Endothelial cell of umbilical vein (primary cell): Measurements from ENCODE around the gene EFNB1. TPM values are rescaled to one million over a fixed set of nuclear protein-coding genes. Genes with fewer than 3 reads are reported as not detected.

ENCODE experiments used
- BruUV-seq: library from RNA; stranded (reverse); fragments of 400-500 nt; replicated peaks from 2 replicates; lab custom pipeline; 2021; lab: Mats Ljungman, UMichigan
- CTCF ChIA-PET: fragments of 300-600, 350-600 bp; sonication (Branson Sonifier 250); formaldehyde crosslinking; loops from one replicate; lab custom pipeline; 2021; ENCODE audit warnings: antibody characterized with exemption, inconsistent platforms; lab: Charles Lee
- POLR2A ChIA-PET: fragments of 300-600, 350-600 bp; sonication (Branson Sonifier 250); formaldehyde crosslinking; loops from one replicate; lab custom pipeline; 2021; ENCODE audit warnings: antibody characterized with exemption, inconsistent platforms; lab: Charles Lee
- DNase-seq: peaks from one replicate; pipeline ENCODE4 v3.0.0-alpha.2; 2011; ENCODE audit warnings: low read depth, low spot score
- FAIRE-seq: peaks from 2 replicates; lab custom pipeline; 2011; peaks lifted over from hg19 to GRCh38; lab: Jason Lieb, UNC
- H2AFZ ChIP-seq: 2 replicates; pipeline ENCODE4 v1.6.0; 2012; ENCODE audit warnings: low read depth, low read length, control low read depth, inconsistent platforms
- H3K27ac ChIP-seq: 2 replicates; pipeline ENCODE4 v1.5.1; 2011; ENCODE audit warnings: low read depth, mild to moderate bottlenecking, control low read depth, low read length, moderate library complexity; ENCODE audit not compliant: insufficient read depth
- H3K27me3 ChIP-seq, 2 experiments: 2 replicates each; pipeline versions ENCODE4 v1.6.0 to v1.6.1; 2011; ENCODE audit warnings: low read length in 2 of 2, mixed read lengths in 1 of 2; ENCODE audit not compliant: control insufficient read depth in 2 of 2, insufficient read depth in 2 of 2
- H3K36me3 ChIP-seq, 2 experiments: 2 replicates in 1 of 2; 3 replicates in 1 of 2; pipeline ENCODE4 v1.5.1; 2011; ENCODE audit warnings: low read length in 2 of 2, mild to moderate bottlenecking in 1 of 2, moderate library complexity in 1 of 2; ENCODE audit not compliant: control insufficient read depth in 2 of 2, insufficient read depth in 2 of 2; ENCODE audit errors: extremely low read depth in 1 of 2
- H3K4me1 ChIP-seq: 3 replicates; pipeline ENCODE4 v1.5.1; 2011; ENCODE audit warnings: mild to moderate bottlenecking, low read length; ENCODE audit not compliant: control insufficient read depth, insufficient read depth; ENCODE audit errors: extremely low read depth
- H3K4me2 ChIP-seq: 2 replicates; pipeline ENCODE4 v1.6.1; 2011; ENCODE audit warnings: low read length, control low read depth, mixed read lengths; ENCODE audit not compliant: insufficient read depth
- H3K4me3 ChIP-seq, 3 experiments: fragments of 200-600 bp in 1 of 3; sonication (generic), shearing (Covaris generic) in 1 of 3; replicated peaks in 1 of 3; 2 replicates each; pipeline ENCODE4 v1.5.1; 2011 to 2016; ENCODE audit warnings: control low read depth in 3 of 3, low read length in 3 of 3, mild to moderate bottlenecking in 2 of 3, inconsistent platforms in 1 of 3, low read depth in 1 of 3, moderate library complexity in 1 of 3; ENCODE audit not compliant: insufficient read depth in 1 of 3
- H3K79me2 ChIP-seq: 2 replicates; pipeline ENCODE4 v1.6.0; 2012; ENCODE audit warnings: low read length, inconsistent platforms; ENCODE audit not compliant: control insufficient read depth, insufficient read depth
- H3K9ac ChIP-seq: replicated peaks from 2 replicates; pipeline ENCODE3; 2011; ENCODE audit warnings: low read length, control low read depth; ENCODE audit not compliant: insufficient read depth; ENCODE audit errors: extremely low read depth
- H3K9me1 ChIP-seq: replicated peaks from 3 replicates; pipeline ENCODE4 v1.6.0; 2011; ENCODE audit warnings: mild to moderate bottlenecking, low read length; ENCODE audit not compliant: control insufficient read depth, insufficient read depth; ENCODE audit errors: extremely low read depth
- H3K9me3 ChIP-seq: replicated peaks from 2 replicates; pipeline ENCODE4 v1.5.1; 2012; ENCODE audit warnings: low read length, inconsistent platforms; ENCODE audit not compliant: control insufficient read depth, insufficient read depth
- H4K20me1 ChIP-seq: replicated peaks from 2 replicates; pipeline ENCODE3; 2011; ENCODE audit warnings: mild to moderate bottlenecking, low read length; ENCODE audit not compliant: control insufficient read depth, insufficient read depth; ENCODE audit errors: extremely low read depth
- EZH2 ChIP-seq: IDR thresholded peaks from 2 replicates; pipeline ENCODE4 v1.6.1; 2012; ENCODE audit warnings: borderline replicate concordance, low read depth, mild to moderate bottlenecking, moderate library complexity, low read length, inconsistent platforms; ENCODE audit not compliant: severe bottlenecking
- FOS ChIP-seq: IDR thresholded peaks from 2 replicates; pipeline ENCODE4 v1.6.1; 2011; ENCODE audit warnings: mild to moderate bottlenecking, low read length, moderate library complexity, borderline replicate concordance; ENCODE audit not compliant: insufficient read depth
- GATA2 ChIP-seq: IDR thresholded peaks from 2 replicates; pipeline ENCODE4 v1.7.0; 2011; ENCODE audit warnings: low read depth, mild to moderate bottlenecking, moderate library complexity, mixed read lengths, low read length; ENCODE audit not compliant: insufficient read length, insufficient read depth
- JUN ChIP-seq: IDR thresholded peaks from 2 replicates; pipeline ENCODE4 v1.6.1; 2011; ENCODE audit warnings: borderline replicate concordance, low read depth; ENCODE audit not compliant: insufficient read length, insufficient read depth
- MYC ChIP-seq: IDR thresholded peaks from one replicate; pipeline ENCODE4 v1.6.1; 2011; ENCODE audit warnings: mild to moderate bottlenecking, low read depth, low read length
- POLR2A ChIP-seq: IDR thresholded peaks from 2 replicates; pipeline ENCODE4 v1.6.1; 2012; ENCODE audit warnings: low read depth, mild to moderate bottlenecking, control low read depth, low read length
- POLR2AphosphoS5 ChIP-seq: IDR thresholded peaks from 2 replicates; pipeline ENCODE4 v1.6.1; 2012; ENCODE audit warnings: low read depth, mild to moderate bottlenecking, control low read depth, low read length, moderate library complexity; ENCODE audit not compliant: insufficient read depth
- dilution Hi-C: fragments of 300-500 bp; cut with MboI; formaldehyde crosslinking; loops from one replicate; pipeline ENCODE4 v1.15.0; 2019; ENCODE audit warnings: low sequenced_read_pairs; ENCODE audit not compliant: extremely low pct_ligation_motif_present
- intact Hi-C: fragments of 100-400 bp; cut with micrococcal nuclease; formaldehyde crosslinking; loops from one replicate; pipeline ENCODE4 v1.10.0; 2022
- polyA plus RNA-seq, 4 experiments: library from polyadenylated mRNA; depleted of rRNA in 3 of 4; stranded (reverse) in 3 of 4; unstranded in 1 of 4; fragments of >200 nt; gene quantifications; 2 replicates each; pipeline versions ENCODE4 v1.2.1 to v1.2.3, GENCODE V29; 2011 to 2012; ENCODE audit warnings: missing spikeins in 1 of 4
- total RNA-seq: library from RNA; stranded (reverse); gene quantifications from 2 replicates; pipeline ENCODE4 v1.2.3, GENCODE V29; 2021
- TF ChIP-seq, protein P1 (sequence below), 2 donors: IDR thresholded peaks; 1 replicate in 1 of 2; 2 replicates in 1 of 2; pipeline ENCODE4 v1.5.1; 2011; ENCODE audit warnings: low read length in 2 of 2, mild to moderate bottlenecking in 2 of 2, moderate library complexity in 2 of 2, control low read depth in 1 of 2, inconsistent platforms in 1 of 2, low read depth in 1 of 2; ENCODE audit not compliant: insufficient read depth in 1 of 2; ENCODE audit errors: extremely low read depth in 1 of 2
- TF ChIP-seq, protein P2 (sequence below): IDR thresholded peaks from 2 replicates; pipeline ENCODE4 v1.6.1; 2011; ENCODE audit not compliant: insufficient read depth, insufficient read length

Gene EFNB1
- total and polyA plus RNA-seq, 2 donors (not counting 3 experiments of a cell fraction or from before 2014, with no cell fraction given), result 7.8 to 13.3 TPM

DNA sequence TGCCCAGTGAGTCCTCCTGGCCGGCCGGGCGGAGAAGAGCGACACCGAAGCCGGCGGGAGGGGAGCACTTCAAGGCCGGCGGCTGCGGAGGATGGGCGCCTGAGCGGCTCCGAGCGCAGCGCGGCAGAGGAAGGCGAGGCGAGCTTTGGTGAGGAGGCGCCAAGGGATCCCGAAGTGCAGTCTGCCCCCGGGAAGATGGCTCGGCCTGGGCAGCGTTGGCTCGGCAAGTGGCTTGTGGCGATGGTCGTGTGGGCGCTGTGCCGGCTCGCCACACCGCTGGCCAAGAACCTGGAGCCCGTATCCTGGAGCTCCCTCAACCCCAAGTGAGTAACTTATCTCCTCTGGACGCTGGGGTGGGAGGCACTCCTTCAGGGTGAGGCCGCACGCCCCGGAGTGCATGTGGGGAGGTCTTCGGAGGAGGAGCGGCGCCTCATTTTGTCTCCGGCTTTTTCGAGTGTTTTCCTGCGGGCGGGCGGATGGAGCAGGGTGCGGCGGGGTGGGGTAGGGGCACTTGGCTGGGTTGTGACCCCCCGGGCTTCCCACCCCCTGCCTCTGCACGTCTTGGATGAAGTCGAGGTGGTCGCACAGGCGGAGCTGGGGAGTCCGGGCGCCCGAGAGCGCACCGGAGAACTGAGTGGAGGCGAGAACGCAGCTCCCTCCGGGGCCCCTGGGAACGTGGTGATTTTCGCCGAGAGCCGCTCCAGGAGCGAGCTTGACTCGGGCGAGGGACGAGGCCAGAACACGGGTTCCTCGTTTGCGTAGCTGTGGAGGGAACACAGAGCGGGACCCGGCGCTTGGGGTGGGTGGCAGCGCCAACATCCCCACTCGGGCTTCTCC is 979 bp downstream of the EFNB1 start:
- dilution Hi-C loops (no loop called here), intact Hi-C loops (loop anchor here (2.0 to 5.0 kb wide), 4 partner anchors 103 to 1268 kb away; partner anchors contain the start of gene PJA1)
- Histone ChIP-seq H3K36me3 (no peaks in the 10 kb centered on the region), H3K9ac (peak overlapping the region; percentile 35), H3K27me3 (peaks cover 0 to 2% of the 10 kb centered on the region in 2 experiments), H3K9me1 (no peaks in the 10 kb centered on the region), H4K20me1 (no peaks in the 10 kb centered on the region), H3K27ac (no peak overlapping the region), H3K79me2 (peaks cover 12% of the 10 kb centered on the region), H3K4me3 (peak overlapping the region; percentile 49 to 59 (median 50)), H2AFZ (peak overlapping the region; percentile 5), H3K9me3 (no peaks in the 10 kb centered on the region), H3K4me1 (peaks cover 10% of the 10 kb centered on the region), H3K4me2 (peak overlapping the region; percentile 27)
- FAIRE-seq (peak; percentile 63), DNase-seq (peak; percentile 36)
- no peak for TF ChIP-seq POLR2A
- TF ChIP-seq, protein P1, sequence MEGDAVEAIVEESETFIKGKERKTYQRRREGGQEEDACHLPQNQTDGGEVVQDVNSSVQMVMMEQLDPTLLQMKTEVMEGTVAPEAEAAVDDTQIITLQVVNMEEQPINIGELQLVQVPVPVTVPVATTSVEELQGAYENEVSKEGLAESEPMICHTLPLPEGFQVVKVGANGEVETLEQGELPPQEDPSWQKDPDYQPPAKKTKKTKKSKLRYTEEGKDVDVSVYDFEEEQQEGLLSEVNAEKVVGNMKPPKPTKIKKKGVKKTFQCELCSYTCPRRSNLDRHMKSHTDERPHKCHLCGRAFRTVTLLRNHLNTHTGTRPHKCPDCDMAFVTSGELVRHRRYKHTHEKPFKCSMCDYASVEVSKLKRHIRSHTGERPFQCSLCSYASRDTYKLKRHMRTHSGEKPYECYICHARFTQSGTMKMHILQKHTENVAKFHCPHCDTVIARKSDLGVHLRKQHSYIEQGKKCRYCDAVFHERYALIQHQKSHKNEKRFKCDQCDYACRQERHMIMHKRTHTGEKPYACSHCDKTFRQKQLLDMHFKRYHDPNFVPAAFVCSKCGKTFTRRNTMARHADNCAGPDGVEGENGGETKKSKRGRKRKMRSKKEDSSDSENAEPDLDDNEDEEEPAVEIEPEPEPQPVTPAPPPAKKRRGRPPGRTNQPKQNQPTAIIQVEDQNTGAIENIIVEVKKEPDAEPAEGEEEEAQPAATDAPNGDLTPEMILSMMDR (IDR thresholded peaks at IDR 0.05; ENCODE audit: extremely low read depth in 1 of 2, insufficient read depth in 1 of 2, low read depth in 1 of 2, low read length in 2 of 2), result no peak
- TF ChIP-seq EZH2, result no peak
- no peak for TF ChIP-seq FOS
- TF ChIP-seq GATA2, result no peak
- no peak for TF ChIP-seq POLR2AphosphoS5
- TF ChIP-seq JUN, result no peak
- TF ChIP-seq MYC, result no peak
- TF ChIP-seq, protein P2, sequence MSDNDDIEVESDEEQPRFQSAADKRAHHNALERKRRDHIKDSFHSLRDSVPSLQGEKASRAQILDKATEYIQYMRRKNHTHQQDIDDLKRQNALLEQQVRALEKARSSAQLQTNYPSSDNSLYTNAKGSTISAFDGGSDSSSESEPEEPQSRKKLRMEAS, result no peak
- ChIA-PET POLR2A (interaction anchor here (1.0 to 2.9 kb wide), 7 partner anchors 65 to 231 kb away, joined by 3 to 36 read pairs (median 9); no protein-coding TSS in a partner anchor), CTCF (interaction anchor here (1.0 to 6.1 kb wide), 9 partner anchors 16 to 454 kb away, joined by 3 to 164 read pairs (median 23); no protein-coding TSS in a partner anchor)
- BruUV-seq, result no TSS peak
